ENCODE measurements around the gene PHLDB2.

The PHLDB2 gene

DNA sequence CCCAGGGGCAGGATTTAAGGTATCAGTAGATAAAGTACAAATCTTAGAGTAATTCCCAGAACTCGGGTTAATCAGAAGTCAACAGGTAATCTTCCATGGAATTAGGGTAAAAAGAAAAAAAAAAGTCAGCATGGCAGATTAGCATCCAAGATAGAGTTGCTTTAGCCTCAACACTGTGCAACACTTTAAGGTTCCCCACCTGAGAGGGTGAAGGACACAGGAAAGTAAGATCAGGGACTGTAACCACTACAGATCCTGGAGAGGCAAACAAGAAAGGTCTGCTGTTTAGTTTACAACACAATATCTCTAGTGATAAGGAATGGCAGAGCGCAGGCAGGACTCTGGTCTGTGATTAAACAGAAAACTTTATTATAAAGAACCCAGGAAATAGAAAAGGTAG lies 4.1 kb upstream of the PHLDB2 start:
- TF ChIP-seq CTCF (IDR thresholded peaks at IDR 0.05; ENCODE audit: low read depth, low read length, missing control alignments), result no peak
- in situ Hi-C loops (cut with HindIII; ENCODE audit: low sequenced_read_pairs), result no loop called here
- DNase-seq (ENCODE audit: low read depth), result no peak
- no peak overlapping the region for H3K4me3 ChIP-seq (ENCODE audit: low read depth, low read length)

DNA sequence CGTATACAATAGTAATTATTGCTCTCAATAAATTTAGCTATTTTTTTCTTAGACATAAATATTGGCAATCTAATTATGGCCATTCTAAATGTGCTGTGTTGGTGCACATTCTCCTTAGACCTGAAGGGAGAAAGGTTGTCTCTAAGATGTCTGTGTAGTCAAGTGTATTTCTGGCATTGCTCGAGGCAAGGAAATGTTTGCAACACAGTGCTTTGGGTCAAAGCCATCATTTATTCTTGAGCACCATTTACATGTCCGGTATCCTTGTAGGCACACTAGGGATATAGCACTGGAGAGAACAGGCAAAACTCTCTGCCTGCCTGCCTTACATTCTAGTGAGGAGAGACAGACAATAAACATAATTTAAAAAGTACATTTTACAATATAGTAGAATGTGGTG lies 2.6 kb upstream of the PHLDB2 start:
- in situ Hi-C loops (cut with HindIII; ENCODE audit: low sequenced_read_pairs), result no loop called here
- H3K4me3 ChIP-seq (ENCODE audit: low read depth, low read length), result no peak overlapping the region
- DNase-seq (ENCODE audit: low read depth), result no peak
- no peak for TF ChIP-seq CTCF (IDR thresholded peaks at IDR 0.05; ENCODE audit: low read depth, low read length, missing control alignments)

DNA sequence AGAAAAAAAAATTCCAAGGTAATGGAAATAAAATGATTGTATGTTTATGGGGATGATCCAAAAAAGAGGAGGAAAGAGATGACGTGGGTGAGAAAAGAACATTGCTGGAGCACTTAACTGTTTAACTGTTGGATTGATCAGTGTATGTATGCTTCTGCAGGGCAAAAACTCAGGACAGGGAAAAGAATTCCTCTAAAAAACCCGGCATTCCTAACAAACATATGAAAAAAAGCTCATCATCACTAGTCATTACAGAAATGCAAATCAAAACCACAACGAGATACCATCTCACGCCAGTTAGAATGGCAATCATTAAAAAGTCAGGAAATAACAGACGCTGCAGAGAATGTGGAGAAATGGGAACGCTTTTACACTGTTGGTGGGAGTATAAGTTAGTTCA lies 1.6 kb upstream of the PHLDB2 start:
- no peak for DNase-seq (ENCODE audit: low read depth)
- in situ Hi-C loops (cut with HindIII; ENCODE audit: low sequenced_read_pairs), result no loop called here
- no peak for TF ChIP-seq CTCF (IDR thresholded peaks at IDR 0.05; ENCODE audit: low read depth, low read length, missing control alignments)
- H3K4me3 ChIP-seq (ENCODE audit: low read depth, low read length), result no peak overlapping the region

GRCh38 chr3:111858642-111859041 lies 423 bp upstream of the PHLDB2 start:
- in situ Hi-C loops (cut with HindIII; ENCODE audit: low sequenced_read_pairs), result no loop called here
- no peak for DNase-seq (ENCODE audit: low read depth)
- peak overlapping the region; percentile 79 for H3K4me3 ChIP-seq (ENCODE audit: low read depth, low read length)
- no peak for TF ChIP-seq CTCF (IDR thresholded peaks at IDR 0.05; ENCODE audit: low read depth, low read length, missing control alignments)

GRCh38 chr3:111859974-111860859 lies 1.2 kb downstream of the PHLDB2 start:
- peak; percentile 92 for DNase-seq (ENCODE audit: low read depth)
- in situ Hi-C loops (cut with HindIII; ENCODE audit: low sequenced_read_pairs), result loop anchor here (5.0 kb wide), 1 partner anchor 107 kb away; no protein-coding TSS in a partner anchor
- H3K4me3 ChIP-seq (ENCODE audit: low read depth, low read length), result peak overlapping the region; percentile 79
- TF ChIP-seq CTCF (IDR thresholded peaks at IDR 0.05; ENCODE audit: low read depth, low read length, missing control alignments), result peak; percentile 65

DNA sequence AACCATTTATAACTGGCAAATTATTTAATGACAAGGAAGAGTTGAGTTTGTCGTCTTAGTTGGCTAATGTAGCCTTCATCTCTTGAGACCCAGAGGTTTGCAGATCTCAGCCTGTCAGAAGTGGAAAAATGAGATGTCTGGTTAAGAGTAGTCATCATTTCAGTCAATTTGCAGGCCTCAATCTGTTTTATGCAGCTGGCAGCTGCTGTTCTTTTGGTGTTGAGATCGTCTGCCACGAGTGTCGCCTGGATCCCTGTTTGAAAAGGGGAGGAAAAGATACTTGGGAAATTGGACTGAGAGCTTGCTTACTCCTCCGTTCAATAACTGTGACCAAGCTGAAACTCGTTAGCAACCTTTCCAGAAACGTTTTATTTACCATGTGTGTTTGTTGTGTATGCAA lies 2.3 kb downstream of the PHLDB2 start:
- no peak for DNase-seq (ENCODE audit: low read depth)
- in situ Hi-C loops (cut with HindIII; ENCODE audit: low sequenced_read_pairs), result loop anchor here (5.0 kb wide), 1 partner anchor 106 kb away; no protein-coding TSS in a partner anchor
- H3K4me3 ChIP-seq (ENCODE audit: low read depth, low read length), result peak overlapping the region; percentile 79
- no peak for TF ChIP-seq CTCF (IDR thresholded peaks at IDR 0.05; ENCODE audit: low read depth, low read length, missing control alignments)
